LNCAP (cell line): Measurements from ENCODE around the gene UBFD1.

Experiments used
- CTCF ChIP-seq: fragments of 450-650 bp; IDR thresholded peaks from 2 replicates; pipeline ENCODE4 v1.5.1; 2017; ENCODE audit warnings: mild to moderate bottlenecking

Gene UBFD1

GRCh38 chr16:23587726-23588125 lies 30.2 kb downstream of the UBFD1 start:
- TF ChIP-seq CTCF, result no peak

- TF ChIP-seq CTCF, result no peak
Measured at GRCh38 chr16:23590181-23590580, 32.7 kb downstream of the UBFD1 start.

- no peak for TF ChIP-seq CTCF
Measured at GRCh38 chr16:23594186-23594585, 36.7 kb downstream of the UBFD1 start.

- TF ChIP-seq CTCF, result no peak
Measured at GRCh38 chr16:23595246-23595950, 37.9 kb downstream of the UBFD1 start.

- peak; percentile 100 for TF ChIP-seq CTCF
Measured at GRCh38 chr16:23595951-23596720, 38.6 kb downstream of the UBFD1 start, which contains the start of gene NDUFAB1. NDUFAB1 (minus strand) TSS chr16:23596316; CDS start chr16:23596290, 26 bp downstream.

GRCh38 chr16:23597003-23597756 lies 39.7 kb downstream of the UBFD1 start:
- TF ChIP-seq CTCF, result no peak

- TF ChIP-seq CTCF, result no peak
Measured at GRCh38 chr16:23607726-23608125, 50.2 kb downstream of the UBFD1 start.
